ENCODE data around the gene GMPR.

The GMPR gene

GRCh38 chr6:16274885-16275589 is 36.6 kb downstream of the GMPR start:
- no peak for DNase-seq

- no peak for DNase-seq
These were observed 39.0 kb downstream of the GMPR start for GRCh38 chr6:16277101-16277981.

GRCh38 chr6:16278048-16278724 is 39.8 kb downstream of the GMPR start:
- no peak for DNase-seq

GRCh38 chr6:16278750-16279149 is 40.4 kb downstream of the GMPR start:
- DNase-seq: no peak

GRCh38 chr6:16279243-16279642 is 40.9 kb downstream of the GMPR start:
- no peak for DNase-seq

GRCh38 chr6:16282370-16282769 is 44.0 kb downstream of the GMPR start:
- DNase-seq: no peak

- DNase-seq: no peak
These were observed 46.1 kb downstream of the GMPR start for GRCh38 chr6:16284472-16284871.

- no peak for DNase-seq
These were observed 47.2 kb downstream of the GMPR start for GRCh38 chr6:16285467-16286150.

GRCh38 chr6:16286151-16286522 is 47.8 kb downstream of the GMPR start:
- DNase-seq: no peak

- no peak for DNase-seq
These were observed 49.8 kb downstream of the GMPR start for GRCh38 chr6:16288163-16288562.

GRCh38 chr6:16291739-16292138 is 53.4 kb downstream of the GMPR start:
- DNase-seq: no peak

GRCh38 chr6:16292432-16292831 is 54.0 kb downstream of the GMPR start:
- DNase-seq: peak; percentile 2

- no peak for DNase-seq
These were observed 54.6 kb downstream of the GMPR start for GRCh38 chr6:16292942-16293341.

- no peak for DNase-seq
These were observed 56.0 kb downstream of the GMPR start for GRCh38 chr6:16294371-16294770.

GRCh38 chr6:16295060-16295459 is 56.7 kb downstream of the GMPR start:
- DNase-seq: no peak

- DNase-seq: no peak
These were observed 57.1 kb downstream of the GMPR start for GRCh38 chr6:16295471-16295870.

- DNase-seq: no peak
These were observed 57.8 kb downstream of the GMPR start for GRCh38 chr6:16296061-16296670.

- DNase-seq: no peak
These were observed 61.5 kb downstream of the GMPR start for GRCh38 chr6:16299861-16300260.

- DNase-seq: no peak
These were observed 63.1 kb downstream of the GMPR start for GRCh38 chr6:16301511-16301910.

- no peak for DNase-seq
These were observed 64.5 kb downstream of the GMPR start for GRCh38 chr6:16302721-16303552.

GRCh38 chr6:16305246-16305725 is 66.9 kb downstream of the GMPR start:
- no peak for DNase-seq

GRCh38 chr6:16305788-16306187 is 67.4 kb downstream of the GMPR start:
- DNase-seq: no peak

Measured in DMS79 treated with DMSO at 0.1 percent for 48 hours (cell line).